Activated CD4-positive, alpha-beta T cell treated with anti-CD3 and anti-CD28 coated beads for 36 hours (primary cell): ENCODE measurements around the gene OR4A16. TPM values are rescaled to one million over a fixed set of nuclear protein-coding genes. Genes with fewer than 3 reads are reported as not detected.

Source experiments
- ATAC-seq: fragments of 200-7000 bp; cut with Tn5 transposase; one replicate; pipeline ENCODE4 v1.10.0; 2021; ENCODE audit warnings: mild to moderate bottlenecking, moderate library complexity
- CTCF ChIA-PET: fragments of 350-600 bp; sonication (Branson Sonifier 250); formaldehyde crosslinking; loops from one replicate; lab custom pipeline; 2021; ENCODE audit warnings: antibody characterized with exemption; lab: Charles Lee
- POLR2A ChIA-PET: fragments of 350-600 bp; sonication (Branson Sonifier 250); formaldehyde crosslinking; loops from one replicate; lab custom pipeline; 2021; ENCODE audit warnings: antibody characterized with exemption, inconsistent platforms; lab: Charles Lee
- DNase-seq: peaks from one replicate; pipeline ENCODE4 v3.0.0-alpha.2; 2020
- H3K27ac Mint-ChIP-seq: one replicate; pipeline ENCODE4 v1.8.0; 2021; ENCODE audit warnings: mixed read lengths
- H3K27me3 Mint-ChIP-seq: one replicate; pipeline ENCODE4 v1.8.0; 2021; ENCODE audit warnings: mixed read lengths
- H3K36me3 Mint-ChIP-seq: one replicate; pipeline ENCODE4 v1.8.0; 2021; ENCODE audit warnings: low read depth, mixed read lengths
- H3K4me1 Mint-ChIP-seq: one replicate; pipeline ENCODE4 v1.8.0; 2021; ENCODE audit warnings: mixed read lengths
- H3K4me3 Mint-ChIP-seq: one replicate; pipeline ENCODE4 v1.8.0; 2021; ENCODE audit warnings: mild to moderate bottlenecking, moderate library complexity, mixed read lengths
- H3K9me3 Mint-ChIP-seq: one replicate; pipeline ENCODE4 v1.8.0; 2021; ENCODE audit warnings: low read depth, mixed read lengths
- intact Hi-C, 2 experiments: fragments of 100-400 bp; cut with DNase I in 1 of 2; cut with micrococcal nuclease in 1 of 2; formaldehyde crosslinking; loops; one replicate each; pipeline versions ENCODE4 v1.14.2 to v1.15.1; 2022 to 2024; cut with DNase I, micrococcal nuclease
- total RNA-seq, 2 experiments: library from RNA; stranded (reverse); gene quantifications; one replicate each; pipeline ENCODE4 v1.2.3, GENCODE V29; 2021

OR4A16 gene
- not detected for total RNA-seq

- ATAC-seq, result no peak
- CTCF ChIA-PET, result no interaction called here
These were observed at the start of gene OR4A16 for GRCh38 chr11:55342901-55343300. Gene OR4A16, plus strand, starts transcription at chr11:55343201. Its CDS starts 0 bp downstream, at chr11:55343201.

GRCh38 chr11:55324500-55324899, 18.5 kb upstream of the OR4A16 start:
- DNase-seq (no peak), ATAC-seq (no peak)
- ChIA-PET CTCF (no interaction called here), POLR2A (no interaction called here)
- Mint-ChIP-seq H3K4me1 (no peaks in the 10 kb centered on the region), H3K4me3 (no peak overlapping the region), H3K27ac (no peak overlapping the region), H3K36me3 (no peaks in the 10 kb centered on the region), H3K9me3 (peaks cover 18% of the 10 kb centered on the region), H3K27me3 (no peaks in the 10 kb centered on the region)
- intact Hi-C loops, result no loop called here

More at GRCh38 chr11:55342901-55343300, at the start of gene OR4A16:
- POLR2A ChIA-PET, result no interaction called here
- intact Hi-C loops, result no loop called here
- Mint-ChIP-seq H3K9me3 (peaks cover 22% of the 10 kb centered on the region), H3K27me3 (no peaks in the 10 kb centered on the region), H3K4me3 (no peak within 1 kb of the TSS), H3K36me3 (no peaks in the 10 kb centered on the region), H3K27ac (no peak within 1 kb of the TSS), H3K4me1 (no peaks in the 10 kb centered on the region)
- DNase-seq, result no peak

DNA sequence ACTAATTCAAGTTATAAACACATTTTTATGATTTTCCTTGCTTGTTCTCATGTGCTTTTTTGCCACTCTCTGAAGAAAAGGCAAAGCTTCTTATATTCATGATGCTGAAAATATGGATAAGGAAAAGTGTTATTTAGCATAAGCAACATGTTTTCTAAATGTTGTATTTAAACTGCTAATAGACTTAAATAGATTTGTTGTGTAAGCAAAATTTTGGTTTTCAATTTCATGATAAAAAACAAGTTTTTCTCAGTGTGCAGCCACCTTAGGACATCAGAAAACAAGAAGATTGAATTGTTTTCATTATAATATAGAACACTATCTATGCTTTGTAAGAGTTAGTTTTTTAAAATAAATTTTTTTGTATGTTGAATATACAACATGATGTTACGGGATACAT, 2.3 kb downstream of the OR4A16 start:
- Mint-ChIP-seq H3K27me3 (no peaks in the 10 kb centered on the region), H3K4me3 (no peak overlapping the region), H3K4me1 (no peaks in the 10 kb centered on the region), H3K36me3 (no peaks in the 10 kb centered on the region), H3K27ac (no peak overlapping the region), H3K9me3 (peaks cover 20% of the 10 kb centered on the region)
- DNase-seq, result no peak
- POLR2A ChIA-PET, result no interaction called here
- ATAC-seq, result no peak
- CTCF ChIA-PET, result no interaction called here
- intact Hi-C loops, result no loop called here

GRCh38 chr11:55349032-55349431, 6.0 kb downstream of the OR4A16 start:
- intact Hi-C loops, result no loop called here
- POLR2A ChIA-PET, result no interaction called here
- no peak overlapping the region for H3K27ac Mint-ChIP-seq

GRCh38 chr11:55357560-55358184, 14.7 kb downstream of the OR4A16 start:
- intact Hi-C loops, result no loop called here
- Mint-ChIP-seq H3K9me3 (peaks cover 30% of the 10 kb centered on the region), H3K4me3 (no peak overlapping the region), H3K4me1 (no peaks in the 10 kb centered on the region), H3K36me3 (no peaks in the 10 kb centered on the region), H3K27me3 (no peaks in the 10 kb centered on the region), H3K27ac (no peak overlapping the region)
- ATAC-seq (no peak), DNase-seq (no peak)
- ChIA-PET POLR2A (no interaction called here), CTCF (interaction anchor here (1.5 kb wide), 1 partner anchor 8 kb away, joined by 3 read pairs; no protein-coding TSS in a partner anchor)

More at GRCh38 chr11:55349032-55349431, 6.0 kb downstream of the OR4A16 start:
- Mint-ChIP-seq H3K4me1 (no peaks in the 10 kb centered on the region), H3K27me3 (no peaks in the 10 kb centered on the region), H3K9me3 (peaks cover 8% of the 10 kb centered on the region), H3K36me3 (no peaks in the 10 kb centered on the region), H3K4me3 (no peak overlapping the region)
- no peak for ATAC-seq
- CTCF ChIA-PET, result no interaction called here
- no peak for DNase-seq

- Mint-ChIP-seq H3K36me3 (no peaks in the 10 kb centered on the region), H3K9me3 (peaks cover 26% of the 10 kb centered on the region), H3K4me1 (no peaks in the 10 kb centered on the region), H3K27ac (no peak within 1 kb of the TSS), H3K27me3 (no peaks in the 10 kb centered on the region), H3K4me3 (no peak within 1 kb of the TSS)
- CTCF ChIA-PET, result no interaction called here
- DNase-seq (no peak), ATAC-seq (no peak)
- POLR2A ChIA-PET, result no interaction called here
- intact Hi-C loops, result no loop called here
These were observed 24.7 kb downstream of the OR4A16 start, which contains the start of gene OR4A15 for GRCh38 chr11:55367674-55368073. Gene OR4A15, plus strand, starts transcription at chr11:55367974. Its CDS starts 0 bp downstream, at chr11:55367974.

Other genes starting within 250 kb of the OR4A16 start
- gene TRIM48, start 81.0 kb upstream of the OR4A16 start, total RNA-seq, result not detected
- not detected for gene OR4A15, start 24.8 kb downstream of the OR4A16 start, total RNA-seq
- gene OR4C15, start 211.3 kb downstream of the OR4A16 start, total RNA-seq, result not detected
- gene OR4C16, start 228.9 kb downstream of the OR4A16 start, total RNA-seq, result not detected